Panc1 (cell line): Measurements from ENCODE around the gene SST. TPM values are rescaled to one million over a fixed set of nuclear protein-coding genes. Genes with fewer than 3 reads are reported as not detected.

ENCODE experiments used
- ATAC-seq: fragments of 200-7000 bp; cut with Tn5 transposase; 2 replicates; pipeline ENCODE4 v1.9.1; 2020; ENCODE audit warnings: mild to moderate bottlenecking, moderate library complexity
- BruUV-seq: library from RNA; stranded (reverse); fragments of 400-500 nt; replicated peaks from 2 replicates; lab custom pipeline; 2021; lab: Mats Ljungman, UMichigan
- CTCF ChIA-PET: fragments of 300-600 bp; sonication (Branson Sonifier 250); formaldehyde crosslinking; loops from one replicate; lab custom pipeline; 2022; ENCODE audit warnings: antibody characterized with exemption; lab: Charles Lee
- POLR2A ChIA-PET: fragments of 300-600 bp; sonication (Branson Sonifier 250); formaldehyde crosslinking; loops from one replicate; lab custom pipeline; 2022; ENCODE audit warnings: antibody characterized with exemption; lab: Charles Lee
- DNase-seq: peaks from one replicate; pipeline ENCODE4 v3.0.0-alpha.2; 2010; ENCODE audit warnings: low read depth, low spot score
- H3K27ac ChIP-seq: 2 replicates; pipeline ENCODE4 v1.5.1; 2011; ENCODE audit warnings: mild to moderate bottlenecking, low read length, inconsistent platforms
- H3K27me3 ChIP-seq: fragments of 200-500 bp; sonication (Bioruptor generic); 2 replicates; pipeline ENCODE4 v1.6.0; 2014; ENCODE audit warnings: low read length, inconsistent platforms; ENCODE audit not compliant: control insufficient read depth, insufficient read depth
- H3K36me3 ChIP-seq: fragments of 200-500 bp; sonication (Bioruptor generic); 2 replicates; pipeline ENCODE4 v1.5.1; 2014; ENCODE audit warnings: inconsistent platforms, mild to moderate bottlenecking, low read length, moderate library complexity; ENCODE audit not compliant: control insufficient read depth, insufficient read depth
- H3K4me1 ChIP-seq: 2 replicates; pipeline ENCODE4 v1.5.1; 2011; ENCODE audit warnings: inconsistent platforms, mild to moderate bottlenecking, low read length, moderate library complexity; ENCODE audit not compliant: control insufficient read depth, insufficient read depth
- H3K4me3 ChIP-seq, 2 experiments: 2 replicates each; pipeline ENCODE4 v1.5.1; 2011 to 2012; ENCODE audit warnings: low read depth in 2 of 2, low read length in 2 of 2, mild to moderate bottlenecking in 2 of 2, inconsistent platforms in 1 of 2, moderate library complexity in 1 of 2
- H3K9me3 ChIP-seq: fragments of 200-500 bp; sonication (Bioruptor generic); 2 replicates; pipeline ENCODE4 v1.5.1; 2014; ENCODE audit warnings: low read depth, mild to moderate bottlenecking, inconsistent platforms, low read length, moderate library complexity; ENCODE audit not compliant: control insufficient read depth, insufficient read depth
- CTCF ChIP-seq: fragments of 450-650 bp; IDR thresholded peaks from 2 replicates; pipeline ENCODE4 v1.5.1; 2017; ENCODE audit warnings: mild to moderate bottlenecking
- POLR2AphosphoS5 ChIP-seq: IDR thresholded peaks from 2 replicates; pipeline ENCODE4 v1.6.1; 2012; ENCODE audit warnings: mild to moderate bottlenecking, low read depth, low read length, moderate library complexity
- REST ChIP-seq, 2 experiments: IDR thresholded peaks; 2 replicates each; pipeline ENCODE4 v1.6.1; 2011 to 2012; ENCODE audit warnings: low read depth in 2 of 2, control low read depth in 1 of 2, low read length in 1 of 2, mild to moderate bottlenecking in 1 of 2, moderate library complexity in 1 of 2; ENCODE audit not compliant: insufficient read depth in 1 of 2
- SIN3A ChIP-seq: IDR thresholded peaks from 2 replicates; pipeline ENCODE4 v1.6.1; 2012; ENCODE audit warnings: low read depth, mild to moderate bottlenecking, low read length, moderate library complexity, borderline replicate concordance; ENCODE audit not compliant: insufficient read depth
- TCF7L2 ChIP-seq: IDR thresholded peaks from 2 replicates; pipeline ENCODE4 v1.6.1; 2011; ENCODE audit warnings: mild to moderate bottlenecking, low read depth, low read length, inconsistent platforms
- in situ Hi-C: cut with HindIII; loops from 2 replicates; pipeline ENCODE4 v1.10.0; 2016; ENCODE audit warnings: low sequenced_read_pairs, low pct_unique_long_range_greater_than_20kb
- intact Hi-C: fragments of 100-400 bp; cut with micrococcal nuclease; formaldehyde crosslinking; loops from one replicate; pipeline ENCODE4 v1.10.0; 2022; ENCODE audit not compliant: unreplicated experiment
- total RNA-seq: library from RNA; stranded (reverse); gene quantifications from one replicate; pipeline ENCODE4 v1.2.1, GENCODE V29; 2021; ENCODE audit not compliant: unreplicated experiment

The SST gene
- total RNA-seq, 1 experiment from 2014 or later: not detected

- Histone ChIP-seq H3K27ac (no peak overlapping the region), H3K4me3 (no peak overlapping the region), H3K4me1 (no peaks in the 10 kb centered on the region), H3K9me3 (no peaks in the 10 kb centered on the region; the same call in 1 of the 2 replicates), H3K36me3 (no peaks in the 10 kb centered on the region), H3K27me3 (peaks cover 2% of the 10 kb centered on the region)
- TF ChIP-seq REST (IDR thresholded peaks at IDR 0.05; ENCODE audit: insufficient read depth in 1 of 2, low read depth in 2 of 2, low read length in 1 of 2) (no peak), CTCF (no peak), POLR2AphosphoS5 (no peak), TCF7L2 (no peak), SIN3A (no peak)
- in situ Hi-C loops: loop anchor here (25.0 kb wide), 1 partner anchor 374 kb away; no protein-coding TSS in a partner anchor
- no TSS peak for BruUV-seq
- intact Hi-C loops: no loop called here
- ATAC-seq: no peak
- no peak for DNase-seq
- ChIA-PET POLR2A (no interaction called here), CTCF (no interaction called here)
Observed at GRCh38 chr3:187686621-187687273, 16.6 kb upstream of the SST start.

GRCh38 chr3:187685948-187686347 is 15.8 kb upstream of the SST start:
- Histone ChIP-seq H3K27me3 (peaks cover 2% of the 10 kb centered on the region), H3K4me1 (no peaks in the 10 kb centered on the region), H3K27ac (no peak overlapping the region), H3K36me3 (no peaks in the 10 kb centered on the region), H3K4me3 (no peak overlapping the region), H3K9me3 (no peaks in the 10 kb centered on the region; the same call in 1 of the 2 replicates)
- intact Hi-C loops (no loop called here), in situ Hi-C loops (loop anchor here (25.0 kb wide), 1 partner anchor 374 kb away; no protein-coding TSS in a partner anchor)
- TF ChIP-seq CTCF (no peak), TCF7L2 (no peak), POLR2AphosphoS5 (no peak), REST (IDR thresholded peaks at IDR 0.05; ENCODE audit: insufficient read depth in 1 of 2, low read depth in 2 of 2, low read length in 1 of 2) (no peak), SIN3A (no peak)
- CTCF ChIA-PET: no interaction called here
- ATAC-seq (no peak), DNase-seq (no peak)
- BruUV-seq: no TSS peak
- POLR2A ChIA-PET: no interaction called here
